H4 (cell line): ENCODE results near the gene SIVA1. TPM values are rescaled to one million over a fixed set of nuclear protein-coding genes. Genes with fewer than 3 reads are reported as not detected.

Experiments used
- DNase-seq: peaks from one replicate; pipeline ENCODE4 v3.0.0-alpha.2; 2015; ENCODE audit warnings: low spot score
- total RNA-seq: library from RNA; depleted of rRNA; stranded (reverse); fragments of >200 nt; shearing (Covaris generic); gene quantifications from 2 replicates; pipeline ENCODE4 v1.2.3, GENCODE V29; 2014

The SIVA1 gene
- total RNA-seq, 1 experiment from 2014 or later = 286 TPM

DNA sequence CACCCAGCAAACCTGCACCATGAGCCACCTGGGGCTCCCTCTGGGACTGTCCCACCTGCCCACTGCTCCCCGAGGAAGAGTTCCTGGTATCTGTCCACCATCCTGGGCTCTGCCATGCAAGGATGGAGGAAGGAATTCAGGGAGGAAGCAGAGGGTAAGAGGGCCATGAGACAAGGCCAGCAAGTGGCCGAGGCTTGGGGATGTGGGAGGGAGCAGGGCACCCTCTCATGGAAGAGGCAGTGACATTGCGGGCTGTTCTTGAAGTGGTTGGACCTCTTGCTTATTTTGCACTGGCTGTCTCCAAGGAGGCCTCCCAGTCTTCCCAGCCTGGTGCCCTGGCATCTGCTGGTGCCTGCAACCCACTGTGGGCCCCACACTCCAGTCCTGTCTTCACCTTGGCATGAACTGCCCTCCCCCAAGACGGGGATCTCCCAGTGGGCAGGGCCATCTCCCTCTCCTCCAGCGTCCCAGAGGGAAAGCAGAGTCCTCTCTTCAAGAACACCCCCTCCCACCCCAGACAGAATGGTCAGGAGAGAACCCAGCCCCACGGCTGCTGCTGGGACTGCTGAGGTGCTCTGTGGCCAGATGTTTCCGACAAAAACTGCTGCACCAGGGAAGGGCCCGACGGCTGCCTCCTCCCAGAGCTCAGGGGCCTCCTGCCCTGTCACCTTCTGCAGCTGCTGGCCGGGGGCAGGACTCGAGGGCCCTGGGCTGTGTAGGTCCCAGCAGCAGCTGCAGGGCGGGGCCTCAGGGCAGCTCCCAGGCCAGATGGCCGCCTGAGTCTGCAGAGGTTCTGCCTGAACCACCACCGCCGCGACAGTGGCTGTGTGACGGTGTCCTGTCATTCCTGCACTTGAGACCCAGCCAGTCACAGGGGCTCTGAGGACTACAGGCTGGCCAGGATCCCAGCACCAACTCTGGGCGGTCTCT lies 44.4 kb downstream of the SIVA1 start:
- no peak for DNase-seq

DNA sequence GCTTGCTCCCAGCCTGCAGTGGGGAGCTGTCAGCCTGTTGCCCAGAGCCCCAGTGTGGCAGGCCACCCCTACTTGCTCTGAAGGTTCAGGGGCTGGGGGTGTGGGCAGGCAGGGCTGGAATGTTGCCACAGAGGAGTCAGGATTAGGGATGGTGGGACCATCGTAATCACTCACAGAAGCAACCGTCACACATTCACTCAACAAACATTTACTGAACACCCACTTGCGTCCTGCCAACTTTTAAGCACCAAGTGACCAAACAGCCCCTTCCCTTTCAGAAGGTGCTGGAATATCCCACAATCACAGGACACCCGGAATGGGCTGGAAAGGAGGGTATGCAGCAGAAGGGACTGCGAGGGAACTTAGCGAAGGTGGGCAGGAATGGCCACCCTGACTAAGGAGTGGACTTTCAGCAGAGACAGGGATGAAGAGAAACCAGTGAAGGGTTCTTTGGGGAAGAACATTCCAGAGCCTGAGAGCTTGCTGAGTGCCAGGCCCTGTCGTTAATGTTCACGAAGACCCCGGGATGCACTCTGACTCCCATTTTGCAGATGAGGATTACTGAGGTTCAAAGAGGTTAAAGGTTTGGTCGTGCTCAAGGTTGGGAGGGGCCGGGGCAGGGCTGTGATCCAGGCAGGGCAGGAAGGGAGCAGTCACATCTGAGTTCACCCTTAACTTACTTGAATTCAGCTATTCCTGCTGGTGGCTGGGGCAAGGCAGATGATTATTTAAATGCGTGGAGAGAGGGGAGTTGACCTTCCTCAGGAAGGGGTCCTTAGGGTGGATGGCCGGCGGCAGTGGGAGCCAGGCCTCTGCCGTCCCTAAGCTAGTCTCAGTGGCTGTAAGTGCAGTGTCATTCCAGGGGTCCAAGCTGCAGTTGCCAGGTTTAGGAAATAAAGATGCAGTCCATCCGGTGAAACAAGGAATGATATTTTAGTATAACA lies 45.6 kb downstream of the SIVA1 start:
- DNase-seq = no peak

DNA sequence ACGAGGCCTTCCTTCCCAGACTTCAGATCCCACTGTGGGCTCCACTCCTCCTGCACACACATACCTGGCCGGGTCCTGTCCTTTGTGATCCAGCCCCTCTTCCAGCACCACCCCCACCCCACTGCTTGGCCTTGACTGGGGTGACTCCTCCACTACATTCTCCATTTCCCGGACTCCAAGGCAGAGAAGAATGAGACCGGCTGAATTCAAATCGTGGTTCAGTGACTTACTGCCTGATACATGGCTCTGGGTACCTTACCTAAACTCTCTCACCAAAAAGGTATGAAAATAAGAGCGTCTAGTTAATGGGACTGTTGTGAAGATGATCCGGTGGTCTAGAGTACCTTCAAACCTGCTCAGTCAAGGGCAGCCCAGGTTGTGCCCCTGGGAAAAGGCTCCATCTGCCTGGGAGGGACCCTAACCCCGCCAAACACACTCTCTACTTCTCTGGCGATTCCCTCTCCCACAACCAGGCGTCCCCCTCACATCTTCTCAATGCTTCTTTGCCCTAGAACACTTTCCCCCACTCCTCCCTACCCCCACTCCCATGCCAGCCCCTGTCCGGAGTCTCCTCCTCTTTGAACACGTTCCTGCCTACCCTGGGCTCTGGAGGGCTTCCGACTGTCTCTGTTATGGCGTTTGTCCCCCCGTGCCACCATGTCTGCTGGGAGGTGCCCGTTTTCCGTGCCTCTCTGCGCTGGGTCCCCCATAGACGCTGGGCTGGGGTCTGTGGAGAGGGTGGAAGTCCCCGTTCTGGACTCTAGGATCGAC lies 46.5 kb downstream of the SIVA1 start:
- DNase-seq = no peak

DNA sequence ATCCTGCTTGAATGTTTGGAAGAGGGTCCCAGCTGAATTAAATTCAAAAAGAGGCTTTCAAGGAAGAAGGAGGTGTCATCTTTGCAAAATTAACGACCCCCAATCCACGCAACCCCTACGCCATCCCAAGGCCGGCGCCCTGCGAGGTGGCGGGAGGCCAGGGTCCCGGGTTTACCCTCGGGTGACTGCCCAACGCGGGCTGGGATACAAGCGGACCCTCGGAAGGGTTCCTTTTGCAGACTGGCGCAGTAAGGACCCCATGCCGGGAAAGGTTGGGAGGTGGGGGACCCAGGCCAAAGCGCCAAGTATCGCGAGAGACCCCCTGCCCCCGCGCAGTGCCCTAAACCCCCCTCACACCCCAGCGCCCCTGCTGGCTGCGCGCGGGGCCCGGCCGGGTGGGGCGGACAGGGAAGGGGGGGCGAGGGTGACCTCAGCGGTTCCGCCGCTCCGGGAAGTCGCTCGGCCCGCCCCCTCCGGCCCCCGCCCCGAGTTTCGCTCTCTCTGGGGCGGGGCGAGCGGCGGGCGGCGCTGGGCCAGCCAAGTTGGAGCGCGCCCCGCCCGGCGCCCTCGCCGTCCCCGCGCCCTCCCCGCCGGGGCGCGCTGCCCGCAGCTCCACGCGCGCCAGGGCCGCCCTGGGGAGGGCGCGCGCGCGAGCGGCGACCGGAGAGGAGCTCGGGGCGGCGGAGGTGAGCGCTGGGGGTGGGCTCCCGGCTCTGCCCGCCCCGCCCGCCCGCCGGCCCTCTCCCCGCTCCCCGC lies 47.2 kb downstream of the SIVA1 start:
- DNase-seq = peak; percentile 52

DNA sequence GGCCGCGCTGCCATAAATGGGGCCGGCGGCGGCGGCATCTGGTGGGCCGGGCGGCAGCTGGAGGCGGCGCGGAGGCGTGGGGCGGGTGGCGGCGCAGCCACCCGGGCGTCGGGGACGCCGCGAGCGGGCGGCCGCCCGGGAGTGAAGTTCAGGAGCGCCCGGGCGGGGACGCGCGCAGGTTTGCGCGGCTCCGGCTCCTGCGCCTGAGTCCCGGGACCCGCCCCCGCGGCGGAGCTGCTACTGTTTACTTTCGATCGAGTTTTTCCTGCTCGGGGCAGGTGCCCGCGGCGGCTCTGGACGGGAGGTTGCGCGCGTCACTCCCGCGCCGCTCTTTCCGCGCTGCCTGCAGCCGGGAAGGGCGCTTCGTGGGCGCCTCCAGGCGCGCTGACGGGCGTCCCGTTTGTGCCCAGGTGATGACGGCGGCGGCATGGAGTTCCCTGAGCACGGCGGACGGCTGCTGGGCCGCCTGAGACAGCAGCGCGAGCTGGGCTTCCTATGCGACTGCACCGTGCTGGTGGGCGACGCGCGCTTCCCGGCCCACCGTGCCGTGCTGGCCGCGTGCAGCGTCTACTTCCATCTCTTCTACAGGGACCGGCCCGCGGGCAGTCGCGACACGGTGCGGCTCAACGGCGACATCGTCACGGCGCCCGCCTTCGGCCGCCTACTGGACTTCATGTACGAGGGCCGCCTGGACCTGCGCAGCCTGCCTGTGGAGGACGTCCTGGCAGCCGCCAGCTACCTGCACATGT lies 48.0 kb downstream of the SIVA1 start, which contains the start of gene ZBTB42:
Gene ZBTB42 (plus strand): TSS at position 331 of the 749 bp plus-strand sequence. CDS start 97 bp downstream, at position 428.
- peak; percentile 30 for DNase-seq

DNA sequence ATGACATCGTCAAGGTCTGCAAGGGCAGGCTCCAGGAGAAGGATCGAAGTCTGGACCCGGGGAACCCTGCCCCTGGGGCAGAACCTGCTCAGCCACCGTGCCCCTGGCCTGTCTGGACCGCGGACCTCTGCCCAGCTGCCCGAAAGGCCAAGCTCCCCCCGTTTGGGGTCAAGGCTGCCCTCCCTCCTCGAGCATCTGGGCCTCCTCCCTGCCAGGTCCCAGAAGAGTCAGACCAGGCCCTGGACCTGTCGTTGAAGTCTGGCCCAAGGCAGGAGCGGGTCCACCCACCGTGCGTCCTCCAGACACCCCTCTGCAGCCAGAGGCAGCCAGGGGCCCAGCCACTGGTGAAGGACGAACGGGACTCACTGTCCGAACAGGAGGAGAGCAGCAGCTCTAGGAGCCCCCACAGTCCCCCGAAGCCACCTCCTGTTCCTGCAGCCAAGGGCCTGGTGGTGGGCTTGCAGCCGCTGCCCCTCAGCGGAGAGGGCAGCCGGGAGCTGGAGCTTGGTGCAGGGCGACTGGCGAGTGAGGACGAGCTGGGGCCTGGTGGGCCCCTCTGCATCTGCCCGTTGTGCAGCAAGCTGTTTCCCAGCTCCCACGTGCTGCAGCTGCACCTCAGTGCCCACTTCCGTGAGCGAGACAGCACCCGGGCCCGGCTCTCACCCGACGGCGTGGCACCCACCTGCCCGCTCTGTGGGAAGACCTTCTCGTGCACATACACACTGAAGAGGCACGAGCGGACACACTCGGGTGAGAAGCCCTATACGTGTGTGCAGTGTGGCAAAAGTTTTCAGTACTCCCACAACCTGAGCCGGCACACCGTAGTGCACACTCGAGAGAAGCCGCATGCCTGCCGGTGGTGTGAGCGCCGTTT lies 48.8 kb downstream of the SIVA1 start:
- no peak for DNase-seq

DNA sequence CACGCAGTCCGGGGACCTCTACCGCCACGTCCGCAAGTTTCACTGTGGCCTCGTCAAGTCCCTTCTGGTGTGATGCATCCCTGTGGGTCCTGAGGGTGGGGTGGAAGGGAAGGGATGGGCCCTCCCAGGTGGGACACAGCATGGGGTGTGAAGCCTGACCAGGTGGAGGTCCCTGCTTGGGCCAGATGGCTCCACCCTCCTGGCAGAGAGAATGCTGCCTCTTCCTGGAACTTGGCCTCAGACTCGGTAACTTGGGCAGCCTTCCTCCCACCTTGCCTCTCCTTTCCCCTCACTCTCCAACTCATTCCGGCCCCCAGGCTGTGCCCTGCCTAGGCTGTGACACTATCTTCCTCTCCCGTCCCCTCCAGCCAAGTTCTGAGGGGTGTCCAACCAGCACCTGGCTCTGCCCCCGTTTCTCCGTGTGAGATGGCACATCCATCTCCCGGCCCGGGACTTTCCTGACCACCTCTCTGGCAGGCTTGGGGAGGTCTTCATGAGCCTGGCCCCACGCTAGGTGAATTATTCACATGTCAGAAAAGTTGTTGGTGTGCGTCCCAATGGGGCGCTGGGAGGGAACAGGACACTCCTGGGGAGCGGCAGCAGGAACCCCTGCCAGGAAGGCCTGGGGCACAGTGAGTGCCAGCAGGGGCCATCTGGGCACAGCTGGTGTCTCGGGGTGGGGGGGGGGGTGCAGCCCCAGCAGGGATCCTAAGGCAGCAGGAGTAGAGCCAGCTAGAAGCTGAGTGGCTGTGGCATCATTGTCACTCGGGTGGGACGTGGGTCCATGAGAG lies 49.6 kb downstream of the SIVA1 start:
- DNase-seq = no peak

DNA sequence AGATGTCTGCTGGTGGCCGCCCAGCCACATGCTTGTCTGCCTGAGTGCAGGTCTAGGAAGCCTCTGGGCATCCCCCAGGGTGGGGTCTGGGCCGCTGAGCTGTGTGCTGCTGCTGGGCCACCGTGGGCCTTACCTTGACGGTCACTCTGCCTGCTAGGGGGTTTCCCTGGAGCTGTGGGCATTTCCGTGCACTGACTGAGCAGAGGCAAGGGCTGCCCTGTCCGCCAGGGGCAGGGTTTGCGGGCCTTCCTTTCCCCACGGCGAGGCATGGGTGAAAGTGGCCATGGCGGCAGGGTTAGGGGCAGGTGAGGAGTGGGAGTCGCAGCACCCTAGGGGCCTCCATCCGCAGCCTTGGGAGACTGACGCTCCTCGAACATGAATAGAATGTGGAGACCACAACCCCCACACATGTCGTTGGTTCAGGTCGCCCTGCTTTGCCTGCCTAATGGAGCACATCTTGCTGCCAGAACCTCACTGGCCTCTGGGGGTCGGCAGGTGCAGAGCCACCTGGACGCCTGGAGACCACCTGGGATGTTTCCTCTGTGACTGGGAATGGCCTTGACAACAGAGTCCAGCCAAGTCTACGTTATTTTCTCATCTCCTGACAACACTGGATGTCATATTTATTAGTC lies 50.4 kb downstream of the SIVA1 start:
- no peak for DNase-seq

DNA sequence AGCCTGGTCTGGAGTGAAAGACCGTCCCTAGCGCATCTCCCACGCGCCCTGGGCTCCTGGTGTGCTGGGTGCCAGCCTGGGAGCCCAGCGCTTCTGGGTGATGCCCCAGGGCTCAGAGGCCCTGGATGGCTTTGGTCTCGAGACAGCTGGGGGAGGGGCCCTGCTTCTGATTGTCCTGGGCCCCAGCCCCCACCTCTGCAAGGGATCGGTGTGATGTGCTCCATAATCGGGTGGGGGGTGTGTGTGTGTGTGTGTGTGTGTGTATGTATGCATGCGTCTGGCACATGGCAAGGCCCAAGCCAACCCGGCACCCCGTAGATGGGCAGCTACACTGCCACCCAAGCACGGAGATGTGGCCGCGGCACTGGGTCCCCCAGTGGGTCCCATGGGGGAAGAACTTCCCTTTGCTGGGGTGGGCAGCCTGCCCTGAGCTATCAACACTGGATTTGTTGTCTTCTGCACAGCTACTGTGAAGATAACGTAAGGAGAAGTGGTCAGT lies 51.0 kb downstream of the SIVA1 start:
- DNase-seq = no peak

DNA sequence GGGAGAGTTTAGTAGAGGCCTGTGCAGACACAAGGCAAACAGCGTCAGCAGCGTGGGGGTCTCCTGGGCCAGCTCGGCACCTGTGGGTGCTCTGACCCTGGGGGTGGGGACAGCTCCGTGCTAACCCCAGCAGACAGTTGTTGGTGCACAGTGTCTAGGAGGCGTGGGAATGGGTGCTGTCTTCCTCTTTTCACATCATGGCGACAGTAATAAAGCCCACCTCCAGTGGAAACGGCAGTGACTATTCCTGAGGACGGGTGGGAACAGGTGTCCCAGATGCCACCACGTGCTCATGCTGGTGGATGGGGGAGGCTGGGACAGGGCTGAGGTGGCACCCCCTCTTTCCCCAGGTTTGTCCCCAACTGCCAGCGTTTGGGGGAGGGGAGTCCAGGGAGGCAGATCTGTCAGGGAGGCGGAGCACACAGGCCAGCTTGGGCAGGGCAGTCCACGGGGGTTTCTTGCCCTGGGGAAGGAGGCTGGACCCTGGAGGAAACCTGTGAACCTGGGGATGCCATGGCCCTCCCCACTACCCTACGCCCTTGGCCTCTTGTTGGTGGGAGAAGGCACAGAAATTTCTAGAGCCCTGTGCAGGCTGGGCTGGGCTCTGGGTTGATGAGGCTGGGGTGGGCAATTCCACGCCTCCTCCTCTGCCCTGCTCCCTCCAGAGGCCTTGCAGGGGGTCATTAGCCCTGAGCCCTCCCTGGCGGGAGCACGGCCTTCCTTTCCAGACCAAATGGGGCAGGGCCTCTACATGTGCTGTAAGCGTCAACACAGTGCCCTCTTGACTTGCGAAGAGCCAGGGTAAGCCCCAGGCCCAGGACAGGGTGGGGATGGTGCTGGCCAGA lies 51.8 kb downstream of the SIVA1 start:
- no peak for DNase-seq

DNA sequence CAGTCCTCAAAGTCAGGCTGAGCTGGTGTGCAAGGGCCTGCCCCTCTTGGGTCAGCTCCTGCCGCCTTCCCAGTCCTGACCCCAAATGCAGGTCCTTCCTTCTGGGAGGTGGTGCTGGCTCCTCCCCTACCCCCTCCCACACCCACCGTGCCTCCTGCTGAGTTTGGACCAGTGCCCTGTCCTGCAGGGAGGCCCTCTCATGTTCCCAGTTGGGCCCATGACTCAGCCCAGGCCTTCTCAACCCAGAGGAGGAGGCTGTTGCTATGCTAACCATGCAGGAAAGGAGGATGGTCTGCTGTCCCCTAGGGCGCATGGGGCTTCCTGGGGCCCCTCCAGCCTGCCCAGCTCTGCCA lies 52.4 kb downstream of the SIVA1 start:
- DNase-seq = peak; percentile 91

DNA sequence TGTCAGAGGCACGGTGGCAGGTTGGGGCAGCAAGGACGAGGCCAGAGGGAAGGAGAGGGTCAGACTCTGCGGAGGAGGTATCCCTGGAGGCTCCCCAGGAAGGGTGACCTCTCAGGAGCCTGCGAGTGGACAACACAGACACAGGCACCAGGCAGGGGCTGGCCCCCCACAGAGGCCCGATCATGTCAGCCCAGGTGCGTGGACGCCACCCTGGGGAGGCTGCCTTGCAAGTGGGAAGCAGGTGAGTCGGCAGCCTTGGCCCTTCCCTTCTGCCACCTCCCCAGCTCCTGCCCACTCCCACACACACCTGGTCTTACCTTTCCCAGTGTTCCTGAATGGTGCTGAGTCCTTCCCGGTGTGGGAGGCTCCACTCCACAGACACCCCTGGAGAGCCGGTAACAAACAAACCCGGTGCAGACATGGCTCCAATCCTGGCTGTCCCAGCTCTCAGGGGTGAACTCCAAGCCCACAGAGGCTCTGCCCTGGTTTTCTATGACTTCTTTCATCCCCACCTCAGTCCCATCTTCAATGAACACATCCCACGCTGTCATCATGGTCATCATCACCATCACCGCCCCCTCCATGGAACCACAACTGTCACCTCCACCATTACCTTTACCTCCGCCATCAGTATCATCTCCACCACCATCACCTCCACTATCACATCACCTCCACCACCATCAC lies 53.1 kb downstream of the SIVA1 start:
- no peak for DNase-seq

DNA sequence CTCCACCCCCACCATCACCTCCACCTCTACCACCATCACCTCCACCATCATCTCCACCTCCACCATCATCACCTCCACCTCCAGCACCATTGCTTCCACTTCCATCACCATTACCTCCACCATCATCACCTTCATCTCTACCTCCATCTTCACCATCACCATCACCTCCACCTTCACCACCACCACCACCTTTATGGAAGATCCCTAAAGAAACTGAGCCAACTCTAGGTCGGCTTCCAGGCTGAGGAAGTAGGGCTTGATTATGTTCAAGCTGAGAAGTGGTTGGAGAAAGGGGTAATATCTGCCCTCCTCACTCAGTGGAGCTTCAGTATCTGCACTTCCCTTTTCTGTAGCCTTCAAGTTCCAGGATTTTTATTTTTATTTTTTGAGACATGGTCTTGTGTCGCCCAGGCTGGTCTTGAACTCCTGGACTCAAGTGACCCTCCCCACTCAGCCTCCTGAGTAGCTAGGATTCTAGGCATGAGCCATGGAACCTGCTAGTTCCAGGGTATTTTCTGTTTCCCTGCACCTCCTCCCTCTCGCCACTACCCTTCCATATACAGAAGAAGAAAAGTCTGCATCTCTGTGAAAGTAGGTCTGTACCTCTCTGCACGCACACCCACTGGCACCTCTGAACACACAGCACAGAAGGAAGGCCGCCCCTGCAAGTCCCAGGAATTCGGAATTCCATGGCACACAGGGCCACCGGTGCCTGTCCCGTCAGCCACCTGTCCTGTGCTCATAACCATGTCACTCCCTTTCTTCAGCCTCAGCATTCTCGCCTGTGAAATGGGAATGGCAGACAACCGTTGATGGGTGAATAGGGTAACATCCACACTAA lies 53.9 kb downstream of the SIVA1 start:
- no peak for DNase-seq

DNA sequence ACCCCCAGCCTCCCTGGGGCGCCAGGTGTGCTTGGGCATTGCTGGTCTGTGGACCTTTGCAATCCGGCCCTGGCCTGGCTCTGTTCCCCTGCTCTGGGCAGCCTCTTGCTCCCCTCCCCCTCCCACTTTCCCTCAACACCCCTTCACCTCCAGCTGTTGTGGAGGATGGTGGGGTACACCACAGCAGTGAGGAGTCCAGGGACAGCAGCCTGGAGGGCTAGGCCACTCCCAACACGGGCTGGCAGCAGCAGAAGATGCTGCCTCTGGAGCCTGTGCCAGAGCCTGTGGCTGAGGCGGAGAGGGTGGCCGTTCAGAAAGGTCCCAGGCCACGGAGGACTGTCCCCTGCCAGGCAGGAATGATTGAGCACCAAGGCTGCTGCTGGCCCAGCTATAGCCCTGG lies 55.5 kb downstream of the SIVA1 start:
- no peak for DNase-seq
